SK-N-SH treated with all-trans-retinoic acid at 6 μM for 48 hours (cell line): ENCODE data around the gene NEK7.

Experiments
- ATAC-seq: fragments of 200-7000 bp; cut with Tn5 transposase; 3 replicates; pipeline ENCODE4 v1.9.1; 2020; ENCODE audit warnings: mild to moderate bottlenecking, moderate library complexity
- ARNTL ChIP-seq: fragments of 450-650 bp; formaldehyde crosslinking; IDR thresholded peaks from 2 replicates; pipeline ENCODE4 v1.5.0; 2020; ENCODE audit warnings: low read depth, mild to moderate bottlenecking, moderate library complexity, borderline replicate concordance
- BACH2 ChIP-seq: fragments of 250-450 bp; sonication (Bioruptor Pico); IDR thresholded peaks from 2 replicates; pipeline ENCODE4 v1.9.0; 2021; ENCODE audit warnings: mild to moderate bottlenecking, borderline replicate concordance
- CSDC2 ChIP-seq: fragments of 250-450 bp; sonication (Bioruptor Pico); IDR thresholded peaks from 2 replicates; pipeline ENCODE4 v1.5.0; 2020; ENCODE audit warnings: mild to moderate bottlenecking, moderate library complexity
- CSRNP3 ChIP-seq: fragments of 250-450 bp; sonication (Bioruptor Pico); IDR thresholded peaks from 2 replicates; pipeline ENCODE4 v1.5.1; 2021; ENCODE audit warnings: mild to moderate bottlenecking, moderate library complexity
- ESRRG ChIP-seq: fragments of 250-450 bp; sonication (Bioruptor Pico); IDR thresholded peaks from 2 replicates; pipeline ENCODE4 v1.6.1; 2021; ENCODE audit warnings: mild to moderate bottlenecking
- GLIS3 ChIP-seq: fragments of 250-450 bp; sonication (Bioruptor Pico); IDR thresholded peaks from 2 replicates; pipeline ENCODE4 v1.5.0; 2020; ENCODE audit warnings: mild to moderate bottlenecking, moderate library complexity
- ISL1 ChIP-seq: fragments of 250-450 bp; sonication (Bioruptor Pico); IDR thresholded peaks from 2 replicates; pipeline ENCODE4 v2.1.2; 2022; ENCODE audit warnings: mild to moderate bottlenecking, moderate library complexity
- OSR1 ChIP-seq: fragments of 250-450 bp; sonication (Bioruptor Pico); IDR thresholded peaks from 2 replicates; pipeline ENCODE4 v1.8.0; 2022; ENCODE audit warnings: moderate library complexity, mild to moderate bottlenecking, inconsistent platforms
- PATZ1 ChIP-seq: fragments of 250-450 bp; sonication (Bioruptor Pico); IDR thresholded peaks from 2 replicates; pipeline ENCODE4 v1.8.0; 2020; ENCODE audit warnings: mild to moderate bottlenecking, moderate library complexity, borderline replicate concordance
- POU6F1 ChIP-seq: fragments of 250-450 bp; sonication (Bioruptor Pico); IDR thresholded peaks from 2 replicates; pipeline ENCODE4 v1.8.0; 2021; ENCODE audit warnings: low read depth, mild to moderate bottlenecking, moderate library complexity, borderline replicate concordance
- PPARA ChIP-seq: fragments of 250-450 bp; sonication (Bioruptor Pico); IDR thresholded peaks from 2 replicates; pipeline ENCODE4 v1.5.0; 2020; ENCODE audit warnings: mild to moderate bottlenecking, borderline replicate concordance
- RARB ChIP-seq: fragments of 250-450 bp; sonication (Bioruptor Pico); IDR thresholded peaks from 2 replicates; pipeline ENCODE4 v1.8.0; 2021; ENCODE audit warnings: mild to moderate bottlenecking, moderate library complexity
- SNAI2 ChIP-seq: fragments of 250-450 bp; sonication (Bioruptor Pico); IDR thresholded peaks from 2 replicates; pipeline ENCODE4 v1.5.0; 2020; ENCODE audit warnings: mild to moderate bottlenecking, moderate library complexity
- TCF4 ChIP-seq: fragments of 250-450 bp; sonication (Bioruptor Pico); IDR thresholded peaks from 2 replicates; pipeline ENCODE4 v1.8.0; 2021; ENCODE audit warnings: mild to moderate bottlenecking, moderate library complexity, borderline replicate concordance
- TOX ChIP-seq: fragments of 250-450 bp; sonication (Bioruptor Pico); IDR thresholded peaks from 2 replicates; pipeline ENCODE4 v1.8.0; 2021; ENCODE audit warnings: mild to moderate bottlenecking, moderate library complexity, borderline replicate concordance
- ZC3H10 ChIP-seq: fragments of 250-450 bp; sonication (Bioruptor Pico); IDR thresholded peaks from 2 replicates; pipeline ENCODE4 v1.5.1; 2021; ENCODE audit warnings: mild to moderate bottlenecking, moderate library complexity
- ZFP3 ChIP-seq: fragments of 250-450 bp; sonication (Bioruptor Pico); IDR thresholded peaks from 2 replicates; pipeline ENCODE4 v1.5.0; 2020; ENCODE audit warnings: mild to moderate bottlenecking, moderate library complexity
- ZFP30 ChIP-seq: fragments of 450-650 bp; formaldehyde crosslinking; IDR thresholded peaks from 2 replicates; pipeline ENCODE4 v1.5.0; 2022; ENCODE audit warnings: mild to moderate bottlenecking, moderate library complexity
- ZNF565 ChIP-seq: fragments of 450-650 bp; formaldehyde crosslinking; conservative IDR thresholded peaks from 2 replicates; pipeline ENCODE4 v1.5.0; 2020; ENCODE audit warnings: low read depth, mild to moderate bottlenecking, moderate library complexity
- ZNF70 ChIP-seq: fragments of 450-650 bp; formaldehyde crosslinking; IDR thresholded peaks from 2 replicates; pipeline ENCODE4 v1.5.0; 2020; ENCODE audit warnings: mild to moderate bottlenecking, moderate library complexity
- ZNF8 ChIP-seq: fragments of 450-650 bp; formaldehyde crosslinking; IDR thresholded peaks from 2 replicates; pipeline ENCODE4 v1.5.0; 2020; ENCODE audit warnings: mild to moderate bottlenecking, moderate library complexity
- TF ChIP-seq, protein P1 (sequence below): fragments of 250-450 bp; sonication (Bioruptor Pico); IDR thresholded peaks from 2 replicates; pipeline ENCODE4 v1.5.1; 2020; ENCODE audit warnings: low read depth, mild to moderate bottlenecking, moderate library complexity

NEK7 gene

DNA sequence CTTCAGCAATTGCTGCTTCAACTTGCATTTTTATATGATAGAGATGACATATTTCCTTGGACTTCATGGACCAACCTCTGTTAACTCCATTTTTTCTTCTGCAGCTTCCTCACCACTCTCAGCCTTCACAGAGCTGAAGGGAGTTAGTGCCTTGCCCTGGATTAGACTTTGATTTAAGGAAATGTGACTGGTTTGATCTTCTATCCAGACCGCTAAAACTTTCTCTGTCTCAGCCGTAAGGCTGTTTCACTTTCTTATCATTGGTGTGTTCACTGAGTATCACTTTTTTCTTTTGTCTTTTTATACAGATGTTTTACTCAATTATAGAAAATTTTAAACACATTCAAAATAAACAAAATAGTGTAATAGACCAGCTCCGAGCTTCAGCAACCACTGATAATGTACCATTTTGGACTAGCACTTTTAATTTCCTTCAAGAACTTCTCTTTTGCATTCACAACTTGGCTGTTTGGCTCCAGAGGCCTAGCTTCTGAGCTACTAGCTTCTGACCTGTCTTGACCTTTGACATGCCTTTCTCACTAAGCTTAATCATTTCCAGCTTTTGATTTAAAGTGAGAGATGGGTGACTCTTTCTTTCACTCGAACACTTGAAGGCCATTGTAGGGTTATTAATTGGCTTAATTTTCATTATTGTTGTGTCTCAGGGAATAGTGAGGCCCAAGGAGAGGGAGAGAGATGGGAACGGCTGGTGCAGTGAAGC lies 9.3 kb downstream of the NEK7 start:
- no peak for ATAC-seq
- TF ChIP-seq ZNF8 (CRISPR knock-in tag) (no peak), ESRRG (no peak), RARB (CRISPR knock-in tag) (no peak), ARNTL (no peak), BACH2 (CRISPR knock-in tag) (no peak)

- TF ChIP-seq ZFP30 (CRISPR knock-in tag), result no peak
- TF ChIP-seq SNAI2 (CRISPR knock-in tag), result no peak
- ATAC-seq, result peak; percentile 40
These were observed 10.1 kb downstream of the NEK7 start for GRCh38 chr1:198166900-198167299.

GRCh38 chr1:198167436-198167934 lies 10.7 kb downstream of the NEK7 start:
- ATAC-seq, result peak; percentile 66
- TF ChIP-seq ZNF565 (CRISPR knock-in tag) (no peak), RARB (CRISPR knock-in tag) (no peak), POU6F1 (no peak), GLIS3 (no peak), ZC3H10 (no peak), TCF4 (no peak), SNAI2 (CRISPR knock-in tag) (no peak), PATZ1 (CRISPR knock-in tag) (no peak), ARNTL (no peak)

DNA sequence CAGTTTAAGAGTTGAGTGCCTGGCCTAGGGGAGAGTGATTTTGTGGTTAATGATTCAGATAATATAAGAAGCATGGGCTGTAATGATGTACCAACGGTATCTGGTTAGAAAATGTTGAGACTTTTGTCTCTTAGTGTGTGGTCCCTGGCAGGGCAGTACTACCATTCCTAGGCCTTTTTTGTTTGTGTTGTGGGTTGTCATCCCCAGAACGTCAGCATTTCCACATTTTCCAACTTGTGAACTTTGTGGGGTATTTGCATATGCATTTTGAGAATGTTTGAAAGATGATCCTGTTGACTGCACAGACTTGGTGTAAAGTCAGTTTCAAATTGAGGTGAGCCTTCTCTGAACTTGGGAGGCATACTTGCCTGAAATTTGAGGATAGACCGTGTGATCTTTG lies 11.4 kb downstream of the NEK7 start:
- TF ChIP-seq ZFP30 (CRISPR knock-in tag) (no peak), OSR1 (CRISPR knock-in tag) (no peak), ZFP3 (CRISPR knock-in tag) (no peak), TCF4 (no peak), RARB (CRISPR knock-in tag) (no peak), CSRNP3 (no peak), CSDC2 (CRISPR knock-in tag) (no peak), ZNF70 (CRISPR knock-in tag) (no peak), GLIS3 (no peak), PPARA (CRISPR knock-in tag) (no peak), ZNF565 (CRISPR knock-in tag) (no peak)
- TF ChIP-seq, protein P1, sequence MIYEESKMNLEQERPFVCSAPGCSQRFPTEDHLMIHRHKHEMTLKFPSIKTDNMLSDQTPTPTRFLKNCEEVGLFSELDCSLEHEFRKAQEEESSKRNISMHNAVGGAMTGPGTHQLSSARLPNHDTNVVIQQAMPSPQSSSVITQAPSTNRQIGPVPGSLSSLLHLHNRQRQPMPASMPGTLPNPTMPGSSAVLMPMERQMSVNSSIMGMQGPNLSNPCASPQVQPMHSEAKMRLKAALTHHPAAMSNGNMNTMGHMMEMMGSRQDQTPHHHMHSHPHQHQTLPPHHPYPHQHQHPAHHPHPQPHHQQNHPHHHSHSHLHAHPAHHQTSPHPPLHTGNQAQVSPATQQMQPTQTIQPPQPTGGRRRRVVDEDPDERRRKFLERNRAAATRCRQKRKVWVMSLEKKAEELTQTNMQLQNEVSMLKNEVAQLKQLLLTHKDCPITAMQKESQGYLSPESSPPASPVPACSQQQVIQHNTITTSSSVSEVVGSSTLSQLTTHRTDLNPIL (CRISPR knock-in tag), result no peak
- peak; percentile 55 for ATAC-seq

- ATAC-seq, result no peak
- TF ChIP-seq ZFP3 (CRISPR knock-in tag), result no peak
- TF ChIP-seq ZFP30 (CRISPR knock-in tag), result no peak
- TF ChIP-seq ZNF565 (CRISPR knock-in tag), result no peak
- TF ChIP-seq TOX (CRISPR knock-in tag), result no peak
- TF ChIP-seq, protein P1 (CRISPR knock-in tag), result no peak
- TF ChIP-seq ESRRG, result no peak
- TF ChIP-seq TCF4, result no peak
- no peak for TF ChIP-seq ZNF8 (CRISPR knock-in tag)
- TF ChIP-seq PPARA (CRISPR knock-in tag), result no peak
- no peak for TF ChIP-seq ARNTL
- TF ChIP-seq CSRNP3, result no peak
- TF ChIP-seq ZNF70 (CRISPR knock-in tag), result no peak
- TF ChIP-seq ISL1 (CRISPR knock-in tag), result no peak
- no peak for TF ChIP-seq BACH2 (CRISPR knock-in tag)
- no peak for TF ChIP-seq POU6F1
These were observed 12.9 kb downstream of the NEK7 start for GRCh38 chr1:198169672-198170071.
